ENCODE data around the gene CRABP2.

The CRABP2 gene

GRCh38 chr1:156709031-156709430, 3.6 kb upstream of the CRABP2 start:
- no peak for DNase-seq (ENCODE audit: low read depth, low spot score)

GRCh38 chr1:156708218-156708661, 2.9 kb upstream of the CRABP2 start:
- no peak for DNase-seq (ENCODE audit: low read depth, low spot score)

GRCh38 chr1:156707417-156708217, 2.2 kb upstream of the CRABP2 start:
- no peak for DNase-seq (ENCODE audit: low read depth, low spot score)

GRCh38 chr1:156706657-156707416, 1.5 kb upstream of the CRABP2 start:
- DNase-seq (ENCODE audit: low read depth, low spot score): no peak

- no peak for DNase-seq (ENCODE audit: low read depth, low spot score)
Measured at GRCh38 chr1:156705918-156706656, 704 bp upstream of the CRABP2 start.

- no peak for DNase-seq (ENCODE audit: low read depth, low spot score)
Measured at GRCh38 chr1:156704930-156705320, 458 bp downstream of the CRABP2 start.

- no peak for DNase-seq (ENCODE audit: low read depth, low spot score)
Measured at GRCh38 chr1:156704166-156704711, 1.1 kb downstream of the CRABP2 start.

GRCh38 chr1:156703741-156704140, 1.6 kb downstream of the CRABP2 start:
- DNase-seq (ENCODE audit: low read depth, low spot score): no peak

GRCh38 chr1:156703336-156703735, 2.0 kb downstream of the CRABP2 start:
- no peak for DNase-seq (ENCODE audit: low read depth, low spot score)

- no peak for DNase-seq (ENCODE audit: low read depth, low spot score)
Measured at GRCh38 chr1:156700736-156701531, 4.4 kb downstream of the CRABP2 start.

GRCh38 chr1:156698995-156699394, 6.4 kb downstream of the CRABP2 start:
- no peak for DNase-seq (ENCODE audit: low read depth, low spot score)

GRCh38 chr1:156697481-156697880, 7.9 kb downstream of the CRABP2 start:
- no peak for DNase-seq (ENCODE audit: low read depth, low spot score)

GRCh38 chr1:156696755-156697154, 8.6 kb downstream of the CRABP2 start:
- no peak for DNase-seq (ENCODE audit: low read depth, low spot score)

- no peak for DNase-seq (ENCODE audit: low read depth, low spot score)
Measured at GRCh38 chr1:156694690-156694962, 10.8 kb downstream of the CRABP2 start.

- no peak for DNase-seq (ENCODE audit: low read depth, low spot score)
Measured at GRCh38 chr1:156693848-156694689, 11.3 kb downstream of the CRABP2 start.

- no peak for DNase-seq (ENCODE audit: low read depth, low spot score)
Measured at GRCh38 chr1:156692925-156693847, 12.2 kb downstream of the CRABP2 start.

GRCh38 chr1:156692441-156692924, 12.9 kb downstream of the CRABP2 start:
- no peak for DNase-seq (ENCODE audit: low read depth, low spot score)

- no peak for DNase-seq (ENCODE audit: low read depth, low spot score)
Measured at GRCh38 chr1:156691665-156692440, 13.5 kb downstream of the CRABP2 start.

All from smooth muscle cell of the brain vasculature (primary cell).